SK-N-SH treated with all-trans-retinoic acid at 6 μM for 48 hours (cell line): ENCODE results near the gene CYP4V2.

Source experiments
- ARNTL ChIP-seq: fragments of 450-650 bp; formaldehyde crosslinking; IDR thresholded peaks from 2 replicates; pipeline ENCODE4 v1.5.0; 2020; ENCODE audit warnings: low read depth, mild to moderate bottlenecking, moderate library complexity, borderline replicate concordance
- ESRRG ChIP-seq: fragments of 250-450 bp; sonication (Bioruptor Pico); IDR thresholded peaks from 2 replicates; pipeline ENCODE4 v1.6.1; 2021; ENCODE audit warnings: mild to moderate bottlenecking
- PPARA ChIP-seq: fragments of 250-450 bp; sonication (Bioruptor Pico); IDR thresholded peaks from 2 replicates; pipeline ENCODE4 v1.5.0; 2020; ENCODE audit warnings: mild to moderate bottlenecking, borderline replicate concordance
- RARB ChIP-seq: fragments of 250-450 bp; sonication (Bioruptor Pico); IDR thresholded peaks from 2 replicates; pipeline ENCODE4 v1.8.0; 2021; ENCODE audit warnings: mild to moderate bottlenecking, moderate library complexity
- SNAI2 ChIP-seq: fragments of 250-450 bp; sonication (Bioruptor Pico); IDR thresholded peaks from 2 replicates; pipeline ENCODE4 v1.5.0; 2020; ENCODE audit warnings: mild to moderate bottlenecking, moderate library complexity
- TCF4 ChIP-seq: fragments of 250-450 bp; sonication (Bioruptor Pico); IDR thresholded peaks from 2 replicates; pipeline ENCODE4 v1.8.0; 2021; ENCODE audit warnings: mild to moderate bottlenecking, moderate library complexity, borderline replicate concordance
- ZC3H10 ChIP-seq: fragments of 250-450 bp; sonication (Bioruptor Pico); IDR thresholded peaks from 2 replicates; pipeline ENCODE4 v1.5.1; 2021; ENCODE audit warnings: mild to moderate bottlenecking, moderate library complexity
- ZFP3 ChIP-seq: fragments of 250-450 bp; sonication (Bioruptor Pico); IDR thresholded peaks from 2 replicates; pipeline ENCODE4 v1.5.0; 2020; ENCODE audit warnings: mild to moderate bottlenecking, moderate library complexity
- ZNF8 ChIP-seq: fragments of 450-650 bp; formaldehyde crosslinking; IDR thresholded peaks from 2 replicates; pipeline ENCODE4 v1.5.0; 2020; ENCODE audit warnings: mild to moderate bottlenecking, moderate library complexity
- TF ChIP-seq, protein P1 (sequence below): fragments of 250-450 bp; sonication (Bioruptor Pico); IDR thresholded peaks from 2 replicates; pipeline ENCODE4 v1.8.0; 2020; ENCODE audit warnings: mild to moderate bottlenecking, moderate library complexity, borderline replicate concordance
- TF ChIP-seq, protein P2 (sequence below): fragments of 250-450 bp; sonication (Bioruptor Pico); IDR thresholded peaks from 2 replicates; pipeline ENCODE4 v1.8.0; 2021; ENCODE audit warnings: low read depth, mild to moderate bottlenecking, moderate library complexity, borderline replicate concordance
- TF ChIP-seq, protein P3 (sequence below): fragments of 250-450 bp; sonication (Bioruptor Pico); IDR thresholded peaks from 2 replicates; pipeline ENCODE4 v1.5.1; 2021; ENCODE audit warnings: mild to moderate bottlenecking, moderate library complexity

DNA sequence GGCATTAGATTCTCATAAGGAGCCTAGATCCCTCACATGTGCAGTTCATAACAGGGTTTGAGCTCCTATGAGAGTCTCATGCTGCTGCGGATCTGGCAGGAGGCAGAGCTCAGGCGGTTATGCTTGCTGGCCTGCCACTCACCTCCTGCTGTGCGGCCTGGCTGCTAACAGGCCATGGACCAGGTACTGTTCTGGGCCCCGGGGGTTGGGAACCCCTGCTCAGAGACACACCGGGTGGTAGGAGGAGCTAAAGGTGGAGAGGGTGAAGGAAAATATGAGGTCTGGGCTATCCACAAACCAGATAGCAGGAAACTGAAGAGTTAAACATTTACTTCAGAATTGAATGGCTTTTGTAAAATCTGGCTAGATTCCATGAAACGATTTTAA, 68.7 kb downstream of the CYP4V2 start:
- TF ChIP-seq, protein P1, sequence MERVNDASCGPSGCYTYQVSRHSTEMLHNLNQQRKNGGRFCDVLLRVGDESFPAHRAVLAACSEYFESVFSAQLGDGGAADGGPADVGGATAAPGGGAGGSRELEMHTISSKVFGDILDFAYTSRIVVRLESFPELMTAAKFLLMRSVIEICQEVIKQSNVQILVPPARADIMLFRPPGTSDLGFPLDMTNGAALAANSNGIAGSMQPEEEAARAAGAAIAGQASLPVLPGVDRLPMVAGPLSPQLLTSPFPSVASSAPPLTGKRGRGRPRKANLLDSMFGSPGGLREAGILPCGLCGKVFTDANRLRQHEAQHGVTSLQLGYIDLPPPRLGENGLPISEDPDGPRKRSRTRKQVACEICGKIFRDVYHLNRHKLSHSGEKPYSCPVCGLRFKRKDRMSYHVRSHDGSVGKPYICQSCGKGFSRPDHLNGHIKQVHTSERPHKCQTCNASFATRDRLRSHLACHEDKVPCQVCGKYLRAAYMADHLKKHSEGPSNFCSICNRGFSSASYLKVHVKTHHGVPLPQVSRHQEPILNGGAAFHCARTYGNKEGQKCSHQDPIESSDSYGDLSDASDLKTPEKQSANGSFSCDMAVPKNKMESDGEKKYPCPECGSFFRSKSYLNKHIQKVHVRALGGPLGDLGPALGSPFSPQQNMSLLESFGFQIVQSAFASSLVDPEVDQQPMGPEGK (CRISPR knock-in tag): no peak
- TF ChIP-seq, protein P2, sequence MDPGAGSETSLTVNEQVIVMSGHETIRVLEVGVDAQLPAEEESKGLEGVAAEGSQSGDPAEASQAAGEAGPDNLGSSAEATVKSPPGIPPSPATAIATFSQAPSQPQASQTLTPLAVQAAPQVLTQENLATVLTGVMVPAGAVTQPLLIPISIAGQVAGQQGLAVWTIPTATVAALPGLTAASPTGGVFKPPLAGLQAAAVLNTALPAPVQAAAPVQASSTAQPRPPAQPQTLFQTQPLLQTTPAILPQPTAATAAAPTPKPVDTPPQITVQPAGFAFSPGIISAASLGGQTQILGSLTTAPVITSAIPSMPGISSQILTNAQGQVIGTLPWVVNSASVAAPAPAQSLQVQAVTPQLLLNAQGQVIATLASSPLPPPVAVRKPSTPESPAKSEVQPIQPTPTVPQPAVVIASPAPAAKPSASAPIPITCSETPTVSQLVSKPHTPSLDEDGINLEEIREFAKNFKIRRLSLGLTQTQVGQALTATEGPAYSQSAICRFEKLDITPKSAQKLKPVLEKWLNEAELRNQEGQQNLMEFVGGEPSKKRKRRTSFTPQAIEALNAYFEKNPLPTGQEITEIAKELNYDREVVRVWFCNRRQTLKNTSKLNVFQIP: no peak
- no peak for TF ChIP-seq ARNTL (CRISPR knock-in tag)
- no peak for TF ChIP-seq ESRRG (CRISPR knock-in tag)
- no peak for TF ChIP-seq ZFP3 (CRISPR knock-in tag)
- TF ChIP-seq SNAI2: no peak
- no peak for TF ChIP-seq TCF4 (CRISPR knock-in tag)
- TF ChIP-seq PPARA: no peak
- no peak for TF ChIP-seq ZNF8
- no peak for TF ChIP-seq ZC3H10 (CRISPR knock-in tag)
- TF ChIP-seq, protein P3, sequence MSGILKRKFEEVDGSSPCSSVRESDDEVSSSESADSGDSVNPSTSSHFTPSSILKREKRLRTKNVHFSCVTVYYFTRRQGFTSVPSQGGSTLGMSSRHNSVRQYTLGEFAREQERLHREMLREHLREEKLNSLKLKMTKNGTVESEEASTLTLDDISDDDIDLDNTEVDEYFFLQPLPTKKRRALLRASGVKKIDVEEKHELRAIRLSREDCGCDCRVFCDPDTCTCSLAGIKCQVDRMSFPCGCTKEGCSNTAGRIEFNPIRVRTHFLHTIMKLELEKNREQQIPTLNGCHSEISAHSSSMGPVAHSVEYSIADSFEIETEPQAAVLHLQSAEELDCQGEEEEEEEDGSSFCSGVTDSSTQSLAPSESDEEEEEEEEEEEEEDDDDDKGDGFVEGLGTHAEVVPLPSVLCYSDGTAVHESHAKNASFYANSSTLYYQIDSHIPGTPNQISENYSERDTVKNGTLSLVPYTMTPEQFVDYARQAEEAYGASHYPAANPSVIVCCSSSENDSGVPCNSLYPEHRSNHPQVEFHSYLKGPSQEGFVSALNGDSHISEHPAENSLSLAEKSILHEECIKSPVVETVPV (CRISPR knock-in tag): no peak
- TF ChIP-seq RARB (CRISPR knock-in tag): no peak
